ENCODE data around the gene SLC39A1. TPM values are rescaled to one million over a fixed set of nuclear protein-coding genes. Genes with fewer than 3 reads are reported as not detected.

SLC39A1 gene
- total RNA-seq, 1 experiment from 2014 or later, result 204 TPM

DNA sequence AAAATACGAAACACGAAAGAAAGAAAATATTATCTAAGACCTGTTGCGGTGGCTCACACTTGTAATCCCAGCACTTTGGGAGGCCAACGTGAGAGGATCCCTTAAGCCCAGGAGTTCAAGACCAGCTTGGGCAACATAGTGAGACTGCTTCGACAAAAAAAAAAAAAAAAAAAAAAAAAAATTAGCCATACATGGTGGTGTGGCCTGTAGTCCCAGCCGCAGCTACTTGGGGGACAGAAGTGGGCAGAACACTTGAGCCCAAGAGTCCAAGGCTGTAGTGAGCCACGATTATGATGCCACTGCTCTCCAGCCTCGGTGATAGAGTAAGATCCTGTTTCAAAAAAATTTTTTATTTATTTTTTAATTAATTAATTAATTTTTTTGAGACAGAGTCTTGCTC, 24.3 kb upstream of the SLC39A1 start:
- POLR2A ChIA-PET, result interaction anchor here (0.6 to 2.9 kb wide), 2 partner anchors 20 to 173 kb away, joined by 4 to 31 read pairs; partner anchors contain the start of gene CREB3L4
- peak overlapping the region; percentile 95; the same call in 1 of the 2 replicates for H3K27ac Mint-ChIP-seq
- TF ChIP-seq, protein P1, sequence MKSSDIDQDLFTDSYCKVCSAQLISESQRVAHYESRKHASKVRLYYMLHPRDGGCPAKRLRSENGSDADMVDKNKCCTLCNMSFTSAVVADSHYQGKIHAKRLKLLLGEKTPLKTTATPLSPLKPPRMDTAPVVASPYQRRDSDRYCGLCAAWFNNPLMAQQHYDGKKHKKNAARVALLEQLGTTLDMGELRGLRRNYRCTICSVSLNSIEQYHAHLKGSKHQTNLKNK (CRISPR knock-in tag; IDR thresholded peaks at IDR 0.05), result no peak
- TF ChIP-seq TEAD1 (CRISPR knock-in tag; IDR thresholded peaks at IDR 0.05) (no peak), RELA (CRISPR knock-in tag; IDR thresholded peaks at IDR 0.05; ENCODE audit: borderline replicate concordance) (no peak), ZNF317 (CRISPR knock-in tag; IDR thresholded peaks at IDR 0.05; ENCODE audit: borderline replicate concordance, low read depth) (no peak), CREM (CRISPR knock-in tag; IDR thresholded peaks at IDR 0.05) (no peak), NR1H2 (CRISPR knock-in tag; IDR thresholded peaks at IDR 0.05) (no peak), EMX1 (CRISPR knock-in tag; IDR thresholded peaks at IDR 0.05) (no peak), ZNF671 (CRISPR knock-in tag; IDR thresholded peaks at IDR 0.05) (no peak), TEAD4 (CRISPR knock-in tag; IDR thresholded peaks at IDR 0.05) (no peak), PRRX2 (CRISPR knock-in tag; IDR thresholded peaks at IDR 0.05) (no peak), NFATC4 (CRISPR knock-in tag; IDR thresholded peaks at IDR 0.05) (no peak)
- TF ChIP-seq, protein P2, sequence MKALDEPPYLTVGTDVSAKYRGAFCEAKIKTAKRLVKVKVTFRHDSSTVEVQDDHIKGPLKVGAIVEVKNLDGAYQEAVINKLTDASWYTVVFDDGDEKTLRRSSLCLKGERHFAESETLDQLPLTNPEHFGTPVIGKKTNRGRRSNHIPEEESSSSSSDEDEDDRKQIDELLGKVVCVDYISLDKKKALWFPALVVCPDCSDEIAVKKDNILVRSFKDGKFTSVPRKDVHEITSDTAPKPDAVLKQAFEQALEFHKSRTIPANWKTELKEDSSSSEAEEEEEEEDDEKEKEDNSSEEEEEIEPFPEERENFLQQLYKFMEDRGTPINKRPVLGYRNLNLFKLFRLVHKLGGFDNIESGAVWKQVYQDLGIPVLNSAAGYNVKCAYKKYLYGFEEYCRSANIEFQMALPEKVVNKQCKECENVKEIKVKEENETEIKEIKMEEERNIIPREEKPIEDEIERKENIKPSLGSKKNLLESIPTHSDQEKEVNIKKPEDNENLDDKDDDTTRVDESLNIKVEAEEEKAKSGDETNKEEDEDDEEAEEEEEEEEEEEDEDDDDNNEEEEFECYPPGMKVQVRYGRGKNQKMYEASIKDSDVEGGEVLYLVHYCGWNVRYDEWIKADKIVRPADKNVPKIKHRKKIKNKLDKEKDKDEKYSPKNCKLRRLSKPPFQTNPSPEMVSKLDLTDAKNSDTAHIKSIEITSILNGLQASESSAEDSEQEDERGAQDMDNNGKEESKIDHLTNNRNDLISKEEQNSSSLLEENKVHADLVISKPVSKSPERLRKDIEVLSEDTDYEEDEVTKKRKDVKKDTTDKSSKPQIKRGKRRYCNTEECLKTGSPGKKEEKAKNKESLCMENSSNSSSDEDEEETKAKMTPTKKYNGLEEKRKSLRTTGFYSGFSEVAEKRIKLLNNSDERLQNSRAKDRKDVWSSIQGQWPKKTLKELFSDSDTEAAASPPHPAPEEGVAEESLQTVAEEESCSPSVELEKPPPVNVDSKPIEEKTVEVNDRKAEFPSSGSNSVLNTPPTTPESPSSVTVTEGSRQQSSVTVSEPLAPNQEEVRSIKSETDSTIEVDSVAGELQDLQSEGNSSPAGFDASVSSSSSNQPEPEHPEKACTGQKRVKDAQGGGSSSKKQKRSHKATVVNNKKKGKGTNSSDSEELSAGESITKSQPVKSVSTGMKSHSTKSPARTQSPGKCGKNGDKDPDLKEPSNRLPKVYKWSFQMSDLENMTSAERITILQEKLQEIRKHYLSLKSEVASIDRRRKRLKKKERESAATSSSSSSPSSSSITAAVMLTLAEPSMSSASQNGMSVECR (CRISPR knock-in tag; IDR thresholded peaks at IDR 0.05; ENCODE audit: borderline replicate concordance), result no peak
- TF ChIP-seq, protein P3, sequence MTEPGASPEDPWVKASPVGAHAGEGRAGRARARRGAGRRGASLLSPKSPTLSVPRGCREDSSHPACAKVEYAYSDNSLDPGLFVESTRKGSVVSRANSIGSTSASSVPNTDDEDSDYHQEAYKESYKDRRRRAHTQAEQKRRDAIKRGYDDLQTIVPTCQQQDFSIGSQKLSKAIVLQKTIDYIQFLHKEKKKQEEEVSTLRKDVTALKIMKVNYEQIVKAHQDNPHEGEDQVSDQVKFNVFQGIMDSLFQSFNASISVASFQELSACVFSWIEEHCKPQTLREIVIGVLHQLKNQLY (CRISPR knock-in tag; IDR thresholded peaks at IDR 0.05), result no peak
- TF ChIP-seq, protein P4, sequence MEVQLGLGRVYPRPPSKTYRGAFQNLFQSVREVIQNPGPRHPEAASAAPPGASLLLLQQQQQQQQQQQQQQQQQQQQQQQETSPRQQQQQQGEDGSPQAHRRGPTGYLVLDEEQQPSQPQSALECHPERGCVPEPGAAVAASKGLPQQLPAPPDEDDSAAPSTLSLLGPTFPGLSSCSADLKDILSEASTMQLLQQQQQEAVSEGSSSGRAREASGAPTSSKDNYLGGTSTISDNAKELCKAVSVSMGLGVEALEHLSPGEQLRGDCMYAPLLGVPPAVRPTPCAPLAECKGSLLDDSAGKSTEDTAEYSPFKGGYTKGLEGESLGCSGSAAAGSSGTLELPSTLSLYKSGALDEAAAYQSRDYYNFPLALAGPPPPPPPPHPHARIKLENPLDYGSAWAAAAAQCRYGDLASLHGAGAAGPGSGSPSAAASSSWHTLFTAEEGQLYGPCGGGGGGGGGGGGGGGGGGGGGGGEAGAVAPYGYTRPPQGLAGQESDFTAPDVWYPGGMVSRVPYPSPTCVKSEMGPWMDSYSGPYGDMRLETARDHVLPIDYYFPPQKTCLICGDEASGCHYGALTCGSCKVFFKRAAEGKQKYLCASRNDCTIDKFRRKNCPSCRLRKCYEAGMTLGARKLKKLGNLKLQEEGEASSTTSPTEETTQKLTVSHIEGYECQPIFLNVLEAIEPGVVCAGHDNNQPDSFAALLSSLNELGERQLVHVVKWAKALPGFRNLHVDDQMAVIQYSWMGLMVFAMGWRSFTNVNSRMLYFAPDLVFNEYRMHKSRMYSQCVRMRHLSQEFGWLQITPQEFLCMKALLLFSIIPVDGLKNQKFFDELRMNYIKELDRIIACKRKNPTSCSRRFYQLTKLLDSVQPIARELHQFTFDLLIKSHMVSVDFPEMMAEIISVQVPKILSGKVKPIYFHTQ (CRISPR knock-in tag; IDR thresholded peaks at IDR 0.05), result no peak
- TF ChIP-seq, protein P5, sequence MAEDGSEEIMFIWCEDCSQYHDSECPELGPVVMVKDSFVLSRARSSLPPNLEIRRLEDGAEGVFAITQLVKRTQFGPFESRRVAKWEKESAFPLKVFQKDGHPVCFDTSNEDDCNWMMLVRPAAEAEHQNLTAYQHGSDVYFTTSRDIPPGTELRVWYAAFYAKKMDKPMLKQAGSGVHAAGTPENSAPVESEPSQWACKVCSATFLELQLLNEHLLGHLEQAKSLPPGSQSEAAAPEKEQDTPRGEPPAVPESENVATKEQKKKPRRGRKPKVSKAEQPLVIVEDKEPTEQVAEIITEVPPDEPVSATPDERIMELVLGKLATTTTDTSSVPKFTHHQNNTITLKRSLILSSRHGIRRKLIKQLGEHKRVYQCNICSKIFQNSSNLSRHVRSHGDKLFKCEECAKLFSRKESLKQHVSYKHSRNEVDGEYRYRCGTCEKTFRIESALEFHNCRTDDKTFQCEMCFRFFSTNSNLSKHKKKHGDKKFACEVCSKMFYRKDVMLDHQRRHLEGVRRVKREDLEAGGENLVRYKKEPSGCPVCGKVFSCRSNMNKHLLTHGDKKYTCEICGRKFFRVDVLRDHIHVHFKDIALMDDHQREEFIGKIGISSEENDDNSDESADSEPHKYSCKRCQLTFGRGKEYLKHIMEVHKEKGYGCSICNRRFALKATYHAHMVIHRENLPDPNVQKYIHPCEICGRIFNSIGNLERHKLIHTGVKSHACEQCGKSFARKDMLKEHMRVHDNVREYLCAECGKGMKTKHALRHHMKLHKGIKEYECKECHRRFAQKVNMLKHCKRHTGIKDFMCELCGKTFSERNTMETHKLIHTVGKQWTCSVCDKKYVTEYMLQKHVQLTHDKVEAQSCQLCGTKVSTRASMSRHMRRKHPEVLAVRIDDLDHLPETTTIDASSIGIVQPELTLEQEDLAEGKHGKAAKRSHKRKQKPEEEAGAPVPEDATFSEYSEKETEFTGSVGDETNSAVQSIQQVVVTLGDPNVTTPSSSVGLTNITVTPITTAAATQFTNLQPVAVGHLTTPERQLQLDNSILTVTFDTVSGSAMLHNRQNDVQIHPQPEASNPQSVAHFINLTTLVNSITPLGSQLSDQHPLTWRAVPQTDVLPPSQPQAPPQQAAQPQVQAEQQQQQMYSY (CRISPR knock-in tag; IDR thresholded peaks at IDR 0.05), result no peak
- TF ChIP-seq, protein P6, sequence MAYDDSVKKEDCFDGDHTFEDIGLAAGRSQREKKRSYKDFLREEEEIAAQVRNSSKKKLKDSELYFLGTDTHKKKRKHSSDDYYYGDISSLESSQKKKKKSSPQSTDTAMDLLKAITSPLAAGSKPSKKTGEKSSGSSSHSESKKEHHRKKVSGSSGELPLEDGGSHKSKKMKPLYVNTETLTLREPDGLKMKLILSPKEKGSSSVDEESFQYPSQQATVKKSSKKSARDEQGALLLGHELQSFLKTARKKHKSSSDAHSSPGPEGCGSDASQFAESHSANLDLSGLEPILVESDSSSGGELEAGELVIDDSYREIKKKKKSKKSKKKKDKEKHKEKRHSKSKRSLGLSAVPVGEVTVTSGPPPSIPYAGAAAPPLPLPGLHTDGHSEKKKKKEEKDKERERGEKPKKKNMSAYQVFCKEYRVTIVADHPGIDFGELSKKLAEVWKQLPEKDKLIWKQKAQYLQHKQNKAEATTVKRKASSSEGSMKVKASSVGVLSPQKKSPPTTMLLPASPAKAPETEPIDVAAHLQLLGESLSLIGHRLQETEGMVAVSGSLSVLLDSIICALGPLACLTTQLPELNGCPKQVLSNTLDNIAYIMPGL (CRISPR knock-in tag; IDR thresholded peaks at IDR 0.05), result no peak
- TF ChIP-seq, protein P7, sequence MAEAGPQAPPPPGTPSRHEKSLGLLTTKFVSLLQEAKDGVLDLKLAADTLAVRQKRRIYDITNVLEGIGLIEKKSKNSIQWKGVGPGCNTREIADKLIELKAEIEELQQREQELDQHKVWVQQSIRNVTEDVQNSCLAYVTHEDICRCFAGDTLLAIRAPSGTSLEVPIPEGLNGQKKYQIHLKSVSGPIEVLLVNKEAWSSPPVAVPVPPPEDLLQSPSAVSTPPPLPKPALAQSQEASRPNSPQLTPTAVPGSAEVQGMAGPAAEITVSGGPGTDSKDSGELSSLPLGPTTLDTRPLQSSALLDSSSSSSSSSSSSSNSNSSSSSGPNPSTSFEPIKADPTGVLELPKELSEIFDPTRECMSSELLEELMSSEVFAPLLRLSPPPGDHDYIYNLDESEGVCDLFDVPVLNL (CRISPR knock-in tag; IDR thresholded peaks at IDR 0.05; ENCODE audit: borderline replicate concordance, low read depth), result no peak
- TF ChIP-seq, protein P8, sequence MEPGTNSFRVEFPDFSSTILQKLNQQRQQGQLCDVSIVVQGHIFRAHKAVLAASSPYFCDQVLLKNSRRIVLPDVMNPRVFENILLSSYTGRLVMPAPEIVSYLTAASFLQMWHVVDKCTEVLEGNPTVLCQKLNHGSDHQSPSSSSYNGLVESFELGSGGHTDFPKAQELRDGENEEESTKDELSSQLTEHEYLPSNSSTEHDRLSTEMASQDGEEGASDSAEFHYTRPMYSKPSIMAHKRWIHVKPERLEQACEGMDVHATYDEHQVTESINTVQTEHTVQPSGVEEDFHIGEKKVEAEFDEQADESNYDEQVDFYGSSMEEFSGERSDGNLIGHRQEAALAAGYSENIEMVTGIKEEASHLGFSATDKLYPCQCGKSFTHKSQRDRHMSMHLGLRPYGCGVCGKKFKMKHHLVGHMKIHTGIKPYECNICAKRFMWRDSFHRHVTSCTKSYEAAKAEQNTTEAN (CRISPR knock-in tag; IDR thresholded peaks at IDR 0.05), result no peak
- TF ChIP-seq, protein P9, sequence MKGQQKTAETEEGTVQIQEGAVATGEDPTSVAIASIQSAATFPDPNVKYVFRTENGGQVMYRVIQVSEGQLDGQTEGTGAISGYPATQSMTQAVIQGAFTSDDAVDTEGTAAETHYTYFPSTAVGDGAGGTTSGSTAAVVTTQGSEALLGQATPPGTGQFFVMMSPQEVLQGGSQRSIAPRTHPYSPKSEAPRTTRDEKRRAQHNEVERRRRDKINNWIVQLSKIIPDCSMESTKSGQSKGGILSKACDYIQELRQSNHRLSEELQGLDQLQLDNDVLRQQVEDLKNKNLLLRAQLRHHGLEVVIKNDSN (CRISPR knock-in tag; IDR thresholded peaks at IDR 0.05), result no peak

More for the DNA sequence above, 24.3 kb upstream of the SLC39A1 start:
- DNase-seq (ENCODE audit: low spot score) (no peak), ATAC-seq (no peak)
- H3K36me3 Mint-ChIP-seq, result peaks cover 35% of the 10 kb centered on the region
- no peak overlapping the region for H3K4me3 Mint-ChIP-seq
- CTCF ChIA-PET, result interaction anchor here (0.7 to 3.7 kb wide), 14 partner anchors 10 to 310 kb away, joined by 3 to 51 read pairs (median 6); partner anchors contain the start of genes CREB3L4, DENND4B, GATAD2B and JTB
- peaks cover 39% of the 10 kb centered on the region for H3K4me1 Mint-ChIP-seq
- H3K27me3 Mint-ChIP-seq (ENCODE audit: low read depth), result no peaks in the 10 kb centered on the region
- H3K9me3 Mint-ChIP-seq, result no peaks in the 10 kb centered on the region
